Neural progenitor cell (in vitro differentiated cells): ENCODE data around the gene ATP1A4. TPM values are rescaled to one million over a fixed set of nuclear protein-coding genes. Genes with fewer than 3 reads are reported as not detected.

Source experiments
- DNase-seq: peaks from one replicate; pipeline ENCODE4 v3.0.0-alpha.2; 2016; ENCODE audit warnings: low spot score
- H2AFZ ChIP-seq: fragments of 200-600 bp; sonication (generic); replicated peaks from 2 replicates; pipeline ENCODE4 v1.6.1; 2016; ENCODE audit warnings: antibody characterized with exemption
- H3F3A ChIP-seq: fragments of 200-600 bp; sonication (generic); 2 replicates; pipeline ENCODE4 v1.6.1; 2016; ENCODE audit warnings: antibody characterized with exemption, low read depth
- H3K27ac ChIP-seq: fragments of 200-600 bp; sonication (generic); 2 replicates; pipeline ENCODE4 v1.5.1; 2016; ENCODE audit warnings: mild to moderate bottlenecking
- H3K27me3 ChIP-seq: fragments of 200-600 bp; sonication (generic); 2 replicates; pipeline ENCODE4 v1.6.1; 2016; ENCODE audit warnings: mild to moderate bottlenecking, moderate library complexity
- H3K36me3 ChIP-seq: fragments of 200-600 bp; sonication (generic); 2 replicates; pipeline ENCODE4 v1.5.1; 2016
- H3K4me1 ChIP-seq: fragments of 200-600 bp; sonication (generic); 2 replicates; pipeline ENCODE4 v1.6.1; 2016; ENCODE audit warnings: mixed run types
- H3K4me2 ChIP-seq: fragments of 200-600 bp; sonication (generic); 2 replicates; pipeline ENCODE4 v1.6.1; 2016
- H3K4me3 ChIP-seq: fragments of 200-600 bp; sonication (generic); 2 replicates; pipeline ENCODE4 v1.5.1; 2016
- H3K79me2 ChIP-seq: fragments of 200-600 bp; sonication (generic); 2 replicates; pipeline ENCODE4 v1.6.1; 2016; ENCODE audit warnings: low read depth
- H3K9ac ChIP-seq: fragments of 200-600 bp; sonication (generic); 2 replicates; pipeline ENCODE4 v1.6.1; 2016
- H3K9me3 ChIP-seq: fragments of 200-600 bp; sonication (generic); 2 replicates; pipeline ENCODE4 v1.5.1; 2016; ENCODE audit warnings: low read depth
- H4K20me1 ChIP-seq: fragments of 200-600 bp; sonication (generic); 2 replicates; pipeline ENCODE4 v1.6.1; 2016; ENCODE audit warnings: low read depth
- H3K27ac Mint-ChIP-seq: 3 replicates; pipeline ENCODE4 v1.8.0; 2021; ENCODE audit warnings: mixed read lengths
- H3K27me3 Mint-ChIP-seq: 2 replicates; pipeline ENCODE4 v1.8.0; 2022; ENCODE audit warnings: low read depth, mild to moderate bottlenecking, inconsistent platforms, moderate library complexity, mixed read lengths; ENCODE audit not compliant: insufficient read depth
- H3K36me3 Mint-ChIP-seq: 3 replicates; pipeline ENCODE4 v1.8.0; 2021; ENCODE audit warnings: mixed read lengths
- H3K4me1 Mint-ChIP-seq: 3 replicates; pipeline ENCODE4 v1.8.0; 2021; ENCODE audit warnings: mixed read lengths
- H3K4me3 Mint-ChIP-seq: 3 replicates; pipeline ENCODE4 v1.8.0; 2021; ENCODE audit warnings: mild to moderate bottlenecking, moderate library complexity, mixed read lengths
- H3K9me3 Mint-ChIP-seq: 3 replicates; pipeline ENCODE4 v1.8.0; 2020; ENCODE audit warnings: mixed read lengths
- EZH2 ChIP-seq: fragments of 200-600 bp; sonication (generic); IDR thresholded peaks from 2 replicates; pipeline ENCODE4 v1.6.1; 2017; ENCODE audit warnings: antibody characterized with exemption, mild to moderate bottlenecking, moderate library complexity
- EZH2phosphoT487 ChIP-seq: fragments of 200-600 bp; sonication (generic); IDR thresholded peaks from 2 replicates; pipeline ENCODE4 v1.6.1; 2017; ENCODE audit warnings: antibody characterized with exemption
- total RNA-seq: library from RNA; depleted of rRNA; stranded (reverse); fragments of >200 nt; gene quantifications from 2 replicates; pipeline ENCODE4 v1.2.3, GENCODE V29; 2015; ENCODE audit warnings: low replicate concordance
- TF ChIP-seq, protein P1 (sequence below): fragments of 200-600 bp; sonication (generic); IDR thresholded peaks from 2 replicates; pipeline ENCODE4 v1.5.1; 2017; ENCODE audit warnings: antibody characterized with exemption, mild to moderate bottlenecking

ATP1A4 gene
- total RNA-seq, 1 donor from 2014 or later, result 0.17 TPM

DNA sequence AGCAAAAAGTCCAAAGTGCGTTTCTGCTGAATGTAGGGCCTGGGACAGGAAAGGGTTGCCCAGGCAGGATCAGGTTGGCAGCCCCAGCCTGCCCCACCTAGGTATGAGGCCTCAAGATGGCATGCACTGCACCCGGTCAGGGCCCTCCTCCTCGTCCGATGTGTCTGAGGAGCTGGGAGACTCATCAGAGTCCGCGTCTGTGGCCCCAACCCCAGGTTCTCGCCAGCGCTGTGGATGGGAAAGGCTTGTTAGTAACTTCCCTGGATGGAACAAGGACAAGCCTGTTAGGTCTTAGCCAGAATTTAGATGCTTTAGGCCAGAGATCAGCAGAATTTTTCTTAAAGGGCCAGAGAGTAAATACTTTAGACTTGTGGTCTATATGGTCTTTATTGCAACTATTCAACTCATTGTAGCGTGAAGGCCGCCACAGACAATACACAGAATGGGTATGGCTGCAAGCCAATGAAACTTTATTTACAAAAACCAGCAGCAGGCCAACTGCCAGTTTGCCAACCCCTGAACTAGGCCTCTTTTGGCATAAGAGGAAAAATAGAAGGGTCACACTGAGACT, 66.2 kb downstream of the ATP1A4 start:
- no peak for DNase-seq
- Histone ChIP-seq H2AFZ (no peak overlapping the region), H3K27me3 (no peaks in the 10 kb centered on the region), H3K9ac (no peak overlapping the region), H4K20me1 (peaks cover 23% of the 10 kb centered on the region), H3K27ac (peak overlapping the region; percentile 57), H3K9me3 (no peaks in the 10 kb centered on the region), H3K79me2 (no peaks in the 10 kb centered on the region), H3F3A (peaks cover 25% of the 10 kb centered on the region), H3K4me1 (peaks cover 21% of the 10 kb centered on the region), H3K4me2 (no peak overlapping the region), H3K36me3 (peaks cover 5% of the 10 kb centered on the region), H3K4me3 (no peak overlapping the region)
- Mint-ChIP-seq H3K27ac (no peak overlapping the region), H3K9me3 (no peaks in the 10 kb centered on the region), H3K27me3 (peaks cover 5% of the 10 kb centered on the region), H3K4me3 (no peak overlapping the region), H3K36me3 (peaks cover 56% of the 10 kb centered on the region), H3K4me1 (peaks cover 13% of the 10 kb centered on the region)
- TF ChIP-seq, protein P1, sequence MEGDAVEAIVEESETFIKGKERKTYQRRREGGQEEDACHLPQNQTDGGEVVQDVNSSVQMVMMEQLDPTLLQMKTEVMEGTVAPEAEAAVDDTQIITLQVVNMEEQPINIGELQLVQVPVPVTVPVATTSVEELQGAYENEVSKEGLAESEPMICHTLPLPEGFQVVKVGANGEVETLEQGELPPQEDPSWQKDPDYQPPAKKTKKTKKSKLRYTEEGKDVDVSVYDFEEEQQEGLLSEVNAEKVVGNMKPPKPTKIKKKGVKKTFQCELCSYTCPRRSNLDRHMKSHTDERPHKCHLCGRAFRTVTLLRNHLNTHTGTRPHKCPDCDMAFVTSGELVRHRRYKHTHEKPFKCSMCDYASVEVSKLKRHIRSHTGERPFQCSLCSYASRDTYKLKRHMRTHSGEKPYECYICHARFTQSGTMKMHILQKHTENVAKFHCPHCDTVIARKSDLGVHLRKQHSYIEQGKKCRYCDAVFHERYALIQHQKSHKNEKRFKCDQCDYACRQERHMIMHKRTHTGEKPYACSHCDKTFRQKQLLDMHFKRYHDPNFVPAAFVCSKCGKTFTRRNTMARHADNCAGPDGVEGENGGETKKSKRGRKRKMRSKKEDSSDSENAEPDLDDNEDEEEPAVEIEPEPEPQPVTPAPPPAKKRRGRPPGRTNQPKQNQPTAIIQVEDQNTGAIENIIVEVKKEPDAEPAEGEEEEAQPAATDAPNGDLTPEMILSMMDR, result no peak
- no peak for TF ChIP-seq EZH2phosphoT487
- no peak for TF ChIP-seq EZH2

DNA sequence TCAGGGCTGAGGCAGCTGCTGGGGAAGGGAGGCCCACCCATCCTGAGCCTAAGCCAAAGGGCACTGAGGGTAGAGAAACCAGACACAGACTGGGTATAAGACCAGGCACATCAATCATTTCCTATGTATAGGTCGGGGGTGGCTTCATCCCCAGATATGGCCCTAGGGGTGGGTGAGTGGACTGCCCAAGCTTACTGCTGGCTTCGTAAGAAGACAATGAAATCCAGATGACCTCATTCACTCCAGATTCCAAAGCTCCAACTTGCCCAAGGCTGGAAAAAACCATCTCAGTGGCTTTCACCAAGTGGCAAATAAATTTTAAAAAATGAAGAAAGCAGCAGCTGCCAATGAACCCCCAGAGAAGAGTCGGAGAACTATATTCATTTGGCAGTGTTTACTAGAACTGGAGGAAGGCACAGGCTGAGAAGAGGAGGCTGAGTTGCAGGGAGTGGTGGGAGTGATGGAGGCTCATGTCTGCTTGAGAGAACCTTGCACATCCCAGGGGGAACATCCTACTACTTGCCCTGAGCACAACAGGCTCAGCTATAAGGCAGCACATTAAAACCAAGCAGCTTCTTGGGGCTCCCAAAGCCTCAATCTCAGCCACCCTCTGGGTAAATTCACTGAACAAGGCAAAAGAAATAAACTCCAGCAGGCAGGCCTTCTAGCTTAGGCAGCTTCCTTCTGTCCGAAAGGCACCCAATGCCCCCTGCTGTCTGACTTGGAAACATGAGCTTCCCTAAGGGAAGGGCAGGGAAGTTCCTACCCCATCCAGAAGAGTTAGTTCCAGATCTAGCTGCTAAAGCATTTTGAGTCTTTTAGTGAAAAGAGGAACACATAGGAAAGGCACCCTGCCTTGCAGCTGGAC, 67.9 kb downstream of the ATP1A4 start:
- Mint-ChIP-seq H3K4me1 (peaks cover 11% of the 10 kb centered on the region), H3K4me3 (no peak overlapping the region), H3K9me3 (no peaks in the 10 kb centered on the region), H3K36me3 (peaks cover 55% of the 10 kb centered on the region), H3K27me3 (peaks cover 3% of the 10 kb centered on the region), H3K27ac (peak overlapping the region; percentile 77)
- Histone ChIP-seq H3K79me2 (no peaks in the 10 kb centered on the region), H3K4me1 (peaks cover 18% of the 10 kb centered on the region), H3K36me3 (no peaks in the 10 kb centered on the region), H3K9me3 (no peaks in the 10 kb centered on the region), H3K27me3 (no peaks in the 10 kb centered on the region), H3K4me3 (no peak overlapping the region), H3K27ac (no peak overlapping the region), H2AFZ (no peak overlapping the region), H3K4me2 (no peak overlapping the region), H3F3A (peaks cover 25% of the 10 kb centered on the region), H3K9ac (no peak overlapping the region), H4K20me1 (peaks cover 19% of the 10 kb centered on the region)
- DNase-seq, result peak; percentile 79
- TF ChIP-seq, protein P1, result peak; percentile 58
- TF ChIP-seq EZH2, result no peak

DNA sequence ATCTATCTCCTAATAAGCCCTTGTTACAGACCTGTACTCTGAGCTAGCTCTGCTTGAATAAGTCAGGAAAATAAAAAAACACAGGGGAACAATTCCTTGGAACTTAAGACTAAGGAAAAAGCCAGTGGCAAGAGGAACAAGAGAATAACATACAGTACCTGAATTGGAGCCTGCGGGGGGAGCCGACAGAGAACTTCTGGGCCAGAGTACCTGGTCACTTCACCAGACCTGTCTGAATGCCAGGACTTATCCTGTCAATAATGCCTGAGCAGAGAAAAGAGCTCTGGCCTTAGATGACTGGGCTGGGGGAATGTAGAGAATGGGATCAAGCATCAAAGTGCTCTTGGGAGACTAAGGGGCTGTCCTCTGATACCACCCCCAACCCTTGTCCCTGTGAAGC, 68.9 kb downstream of the ATP1A4 start:
- H3K4me2 ChIP-seq, result no peak overlapping the region
- H3K36me3 Mint-ChIP-seq, result peaks cover 54% of the 10 kb centered on the region
- peaks cover 19% of the 10 kb centered on the region for H4K20me1 ChIP-seq
- no peak overlapping the region for H3K4me3 Mint-ChIP-seq
- H3K9me3 ChIP-seq, result no peaks in the 10 kb centered on the region
- H3K36me3 ChIP-seq, result no peaks in the 10 kb centered on the region
- no peaks in the 10 kb centered on the region for H3K79me2 ChIP-seq
- peaks cover 21% of the 10 kb centered on the region for H3F3A ChIP-seq
- H3K27me3 ChIP-seq, result no peaks in the 10 kb centered on the region
- peaks cover 11% of the 10 kb centered on the region for H3K4me1 Mint-ChIP-seq
- TF ChIP-seq, protein P1, result no peak
- TF ChIP-seq EZH2phosphoT487, result no peak
- peaks cover 3% of the 10 kb centered on the region for H3K27me3 Mint-ChIP-seq
- no peak overlapping the region for H3K4me3 ChIP-seq
- peaks cover 18% of the 10 kb centered on the region for H3K4me1 ChIP-seq
- H2AFZ ChIP-seq, result no peak overlapping the region
- no peak overlapping the region for H3K9ac ChIP-seq
- no peak overlapping the region for H3K27ac Mint-ChIP-seq
- H3K27ac ChIP-seq, result no peak overlapping the region
- DNase-seq, result peak; percentile 55
- H3K9me3 Mint-ChIP-seq, result no peaks in the 10 kb centered on the region
